ENCODE measurements around the gene FBXO47. TPM values are rescaled to one million over a fixed set of nuclear protein-coding genes. Genes with fewer than 3 reads are reported as not detected.
A peak's percentile ranks its signal among the peaks of the same experiment; 100 is the strongest.

The FBXO47 gene
- total and polyA plus RNA-seq, 2 of the 4 experiments (the other 2 are of a cell fraction), result under 0.01 TPM; not detected in 1

DNA sequence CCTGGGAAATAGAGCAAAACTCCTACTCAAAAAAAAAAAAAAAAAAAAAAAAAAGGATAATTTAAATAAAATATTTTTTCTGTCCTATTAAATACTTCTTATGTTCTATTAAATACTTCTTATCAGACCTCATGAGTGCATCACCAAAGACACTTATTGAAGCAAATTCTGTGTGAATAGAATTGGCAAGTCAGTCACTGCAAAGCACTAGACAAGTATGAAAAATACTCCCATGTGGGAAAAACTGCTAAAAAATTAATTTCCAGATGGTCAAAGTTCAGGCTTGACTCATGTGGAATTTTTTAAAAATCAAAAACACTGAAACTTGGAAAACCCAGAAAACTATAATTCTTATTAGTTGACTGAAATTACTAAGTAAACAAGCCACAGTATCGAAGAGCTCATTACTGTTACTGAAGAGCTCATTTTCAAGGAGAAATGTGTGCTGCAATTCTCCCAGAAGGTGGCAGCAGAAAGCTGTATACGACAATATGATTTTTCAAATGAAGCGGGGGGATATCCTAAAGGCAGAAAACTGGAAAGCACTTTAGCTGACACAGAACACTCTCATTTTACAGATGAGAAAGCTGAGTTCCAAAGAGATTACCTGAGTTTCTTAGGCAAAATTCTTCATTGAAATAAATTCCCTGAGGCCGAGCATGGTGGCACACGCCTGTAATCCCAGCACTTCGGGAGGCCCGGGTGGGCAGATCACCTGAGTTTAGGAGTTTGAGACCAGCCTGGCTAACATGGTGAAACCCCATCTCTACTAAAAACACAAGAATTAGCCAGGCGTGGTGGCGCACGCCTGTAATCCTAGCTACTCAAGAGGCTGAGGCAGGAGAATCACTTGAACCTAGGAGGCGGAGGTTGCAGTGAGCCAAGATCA is 15.9 kb upstream of the FBXO47 start:
- Histone ChIP-seq H4K8ac (ENCODE audit: low read depth in 2 of 2, low read length in 2 of 2) (no peak overlapping the region), H3K27me3 (ENCODE audit: control insufficient read depth, insufficient read depth, low read length) (no peaks in the 10 kb centered on the region), H3K4me1 (ENCODE audit: control insufficient read depth, insufficient read depth, low read length) (peaks cover 9% of the 10 kb centered on the region), H3K36me3 (ENCODE audit: control insufficient read depth, insufficient read depth, low read length) (no peaks in the 10 kb centered on the region), H3K18ac (ENCODE audit: low read depth, low read length) (no peak overlapping the region), H3K9ac (ENCODE audit: low read depth, low read length) (no peak overlapping the region; the same call in 1 of the 2 replicates), H2BK5ac (ENCODE audit: low read depth, low read length, poor library complexity, severe bottlenecking) (no peak overlapping the region), H2AK5ac (ENCODE audit: low read depth, low read length) (no peak overlapping the region), H3K79me1 (ENCODE audit: low read depth in 1 of 2, low read length in 2 of 2) (no peaks in the 10 kb centered on the region), H4K5ac (ENCODE audit: low read depth, low read length) (no peak overlapping the region), H3K4ac (ENCODE audit: low read depth, low read length) (no peak overlapping the region), H3K9me3 (ENCODE audit: control insufficient read depth, insufficient read depth, low read length) (no peaks in the 10 kb centered on the region), H3K14ac (replicated peaks; ENCODE audit: low read depth, low read length) (no peak overlapping the region), H2BK20ac (ENCODE audit: low read depth, low read length) (no peak overlapping the region), H4K20me1 (ENCODE audit: insufficient read depth, low read length) (no peaks in the 10 kb centered on the region), H2AK9ac (replicated peaks; ENCODE audit: low read depth, low read length, poor library complexity) (no peak overlapping the region), H2BK120ac (ENCODE audit: low read depth, low read length) (no peak overlapping the region), H3K9me1 (ENCODE audit: insufficient read depth, low read length) (peaks cover 2% of the 10 kb centered on the region; the same call in 1 of the 2 replicates), H3K27ac (ENCODE audit: insufficient read depth, low read length) (no peak overlapping the region), H2BK15ac (ENCODE audit: low read depth, low read length) (no peak overlapping the region), H2AFZ (replicated peaks; ENCODE audit: low read length, poor library complexity) (no peak overlapping the region), H4K91ac (ENCODE audit: insufficient read depth, low read depth, low read length) (no peak overlapping the region), H3K56ac (ENCODE audit: extremely low read depth, insufficient read depth, low read length) (no peak overlapping the region), H3K4me2 (ENCODE audit: low read depth, low read length) (no peak overlapping the region), H3K4me3 (ENCODE audit: insufficient read depth, low read depth, low read length) (no peak overlapping the region), H3K23ac (ENCODE audit: low read depth, low read length) (no peak overlapping the region)
- DNase-seq (peak; percentile 75), ATAC-seq (ENCODE audit: low read depth) (peak; percentile 60)
- intact Hi-C loops (cut with micrococcal nuclease) (loop anchor here (1.0 to 5.0 kb wide), 6 partner anchors 79 to 261 kb away; no protein-coding TSS in a partner anchor), dilution Hi-C loops (cut with HindIII; ENCODE audit: low sequenced_read_pairs, unreplicated experiment) (no loop called here), in situ Hi-C loops (cut with MboI; ENCODE audit: low sequenced_read_pairs) (loop anchor here (5.0 to 10.0 kb wide), 2 partner anchors 169 to 262 kb away; partner anchors contain the start of gene PLXDC1)
- BruUV-seq (replicated peaks), result no TSS peak
- whole genome bisulfite sequencing, 2 experiments (ENCODE audit: extremely low coverage in 2 of 2, insufficient read length in 1 of 2), result no CpG with 5 or more reads among the region's 11 CpGs
- POLR2A ChIA-PET (ENCODE audit: unreplicated experiment), result interaction anchor here (0.8 kb wide), 1 partner anchor 57 kb away, joined by 4 read pairs; the partner anchor contains the start of gene LASP1NB
- CTCF ChIA-PET, result interaction anchor here (0.6 to 3.4 kb wide), 33 partner anchors 10 to 263 kb away, joined by 3 to 53 read pairs (median 4); partner anchors contain the start of genes LASP1NB and PLXDC1
- TF ChIP-seq RFX5 (IDR thresholded peaks at IDR 0.05; ENCODE audit: low read depth, low read length) (no peak), CHD1 (IDR thresholded peaks at IDR 0.05; ENCODE audit: low read depth, low read length) (no peak), RAD21 (IDR thresholded peaks at IDR 0.05; ENCODE audit: low read length) (peak; percentile 85), NFE2L2 (IDR thresholded peaks at IDR 0.05; ENCODE audit: low read depth, low read length) (no peak), SMC3 (IDR thresholded peaks at IDR 0.05; ENCODE audit: low read depth, low read length) (peak; percentile 92), MAZ (IDR thresholded peaks at IDR 0.05; ENCODE audit: borderline replicate concordance, low read depth, low read length) (no peak), MAFK (IDR thresholded peaks at IDR 0.05; ENCODE audit: low read depth, low read length) (no peak), BHLHE40 (IDR thresholded peaks at IDR 0.05; ENCODE audit: low read depth, low read length) (no peak), POLR2A (IDR thresholded peaks at IDR 0.05; ENCODE audit: low read depth, low read length) (no peak), MXI1 (IDR thresholded peaks at IDR 0.05; ENCODE audit: borderline replicate concordance, low read depth, low read length) (no peak), FOS (IDR thresholded peaks at IDR 0.05; ENCODE audit: low read depth, low read length) (no peak), RCOR1 (IDR thresholded peaks at IDR 0.05; ENCODE audit: insufficient replicate concordance, low read length) (no peak), CEBPB (IDR thresholded peaks at IDR 0.05; ENCODE audit: low read depth, low read length) (no peak)
- TF ChIP-seq, protein P1, sequence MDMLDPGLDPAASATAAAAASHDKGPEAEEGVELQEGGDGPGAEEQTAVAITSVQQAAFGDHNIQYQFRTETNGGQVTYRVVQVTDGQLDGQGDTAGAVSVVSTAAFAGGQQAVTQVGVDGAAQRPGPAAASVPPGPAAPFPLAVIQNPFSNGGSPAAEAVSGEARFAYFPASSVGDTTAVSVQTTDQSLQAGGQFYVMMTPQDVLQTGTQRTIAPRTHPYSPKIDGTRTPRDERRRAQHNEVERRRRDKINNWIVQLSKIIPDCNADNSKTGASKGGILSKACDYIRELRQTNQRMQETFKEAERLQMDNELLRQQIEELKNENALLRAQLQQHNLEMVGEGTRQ (IDR thresholded peaks at IDR 0.05; ENCODE audit: low read depth, low read length), result no peak
- TF ChIP-seq, protein P2, sequence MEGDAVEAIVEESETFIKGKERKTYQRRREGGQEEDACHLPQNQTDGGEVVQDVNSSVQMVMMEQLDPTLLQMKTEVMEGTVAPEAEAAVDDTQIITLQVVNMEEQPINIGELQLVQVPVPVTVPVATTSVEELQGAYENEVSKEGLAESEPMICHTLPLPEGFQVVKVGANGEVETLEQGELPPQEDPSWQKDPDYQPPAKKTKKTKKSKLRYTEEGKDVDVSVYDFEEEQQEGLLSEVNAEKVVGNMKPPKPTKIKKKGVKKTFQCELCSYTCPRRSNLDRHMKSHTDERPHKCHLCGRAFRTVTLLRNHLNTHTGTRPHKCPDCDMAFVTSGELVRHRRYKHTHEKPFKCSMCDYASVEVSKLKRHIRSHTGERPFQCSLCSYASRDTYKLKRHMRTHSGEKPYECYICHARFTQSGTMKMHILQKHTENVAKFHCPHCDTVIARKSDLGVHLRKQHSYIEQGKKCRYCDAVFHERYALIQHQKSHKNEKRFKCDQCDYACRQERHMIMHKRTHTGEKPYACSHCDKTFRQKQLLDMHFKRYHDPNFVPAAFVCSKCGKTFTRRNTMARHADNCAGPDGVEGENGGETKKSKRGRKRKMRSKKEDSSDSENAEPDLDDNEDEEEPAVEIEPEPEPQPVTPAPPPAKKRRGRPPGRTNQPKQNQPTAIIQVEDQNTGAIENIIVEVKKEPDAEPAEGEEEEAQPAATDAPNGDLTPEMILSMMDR (conservative IDR thresholded peaks at IDR 0.05; ENCODE audit: low read depth, low read length), result peak; percentile 86
